Lower leg skin (tissue), 3 donors: ENCODE measurements around the gene COL17A1.

Source experiments
- CTCF ChIP-seq, 3 donors: fragments of 450-650 bp; IDR thresholded peaks; one replicate each; pipeline ENCODE4 v1.5.1; 2016; ENCODE audit warnings: antibody characterized with exemption in 3 of 3, mild to moderate bottlenecking in 3 of 3, moderate library complexity in 2 of 3
- POLR2A ChIP-seq, 2 donors: fragments of 450-650 bp; IDR thresholded peaks; one replicate each; pipeline ENCODE4 v1.6.1; 2016 to 2017; ENCODE audit warnings: antibody characterized with exemption in 2 of 2, mild to moderate bottlenecking in 1 of 2, moderate library complexity in 1 of 2

GRCh38 chr10:104036069-104036384 is 49.7 kb downstream of the COL17A1 start:
- no peak for TF ChIP-seq POLR2A (IDR thresholded peaks at IDR 0.05)
- no peak for TF ChIP-seq CTCF (IDR thresholded peaks at IDR 0.05)
